ENCODE data around the gene DGKI.

DNA sequence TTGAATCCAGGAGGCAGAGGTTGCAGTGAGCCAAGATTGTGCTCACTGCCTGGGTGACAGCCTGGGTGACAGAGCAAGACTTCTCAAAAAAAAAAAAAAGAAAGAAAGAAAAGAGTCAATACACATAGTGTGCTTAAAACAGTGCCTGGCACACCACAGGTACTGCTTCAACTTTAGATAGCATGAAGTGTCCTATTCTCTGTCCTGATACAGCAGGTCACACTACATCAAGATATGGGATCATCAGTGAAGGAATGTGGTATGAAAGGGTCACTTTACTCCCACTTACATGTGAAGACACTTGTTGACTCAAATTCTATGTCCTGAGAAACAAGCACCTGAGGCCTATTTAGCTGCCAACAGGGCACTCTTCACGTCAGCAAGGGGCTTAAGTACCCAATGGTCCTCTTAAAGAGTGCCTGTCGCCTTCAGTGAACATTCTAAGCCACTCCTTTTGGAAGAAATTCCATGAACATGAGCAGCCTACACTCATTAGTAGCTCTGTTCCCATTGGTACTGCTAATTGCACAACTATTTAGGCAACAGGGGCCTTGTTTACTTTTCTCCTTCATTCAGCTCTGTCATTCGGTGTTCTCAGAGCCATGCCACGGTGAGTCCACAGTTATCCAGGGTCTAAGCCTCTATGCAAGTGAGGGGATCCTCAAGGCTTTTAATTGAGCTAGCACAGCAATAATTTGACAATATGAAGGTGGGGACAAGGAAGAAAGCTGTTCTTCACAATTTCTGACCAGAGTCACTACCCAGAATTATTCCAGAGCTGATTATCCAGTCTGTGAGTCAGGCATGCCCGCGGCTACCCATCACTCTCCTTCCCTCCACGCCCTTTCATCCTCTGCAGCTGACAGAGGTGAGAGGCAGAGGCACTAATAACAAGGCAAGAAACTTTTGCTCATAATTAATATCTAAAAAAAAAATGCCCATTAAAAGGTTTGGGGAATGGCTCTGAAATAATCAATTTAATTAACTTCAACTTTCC is 446.6 kb downstream of the DGKI start:
- TF ChIP-seq FOXM1 (IDR thresholded peaks at IDR 0.05; ENCODE audit: borderline replicate concordance) (no peak), SP1 (IDR thresholded peaks at IDR 0.05) (no peak), TARDBP (IDR thresholded peaks at IDR 0.05) (no peak), SUZ12 (IDR thresholded peaks at IDR 0.05) (no peak), FOXK2 (IDR thresholded peaks at IDR 0.05) (no peak), FOXA1 (IDR thresholded peaks at IDR 0.05) (no peak), LEF1 (IDR thresholded peaks at IDR 0.05; ENCODE audit: borderline replicate concordance) (no peak), BHLHE40 (IDR thresholded peaks at IDR 0.05; ENCODE audit: borderline replicate concordance) (no peak), ELF4 (IDR thresholded peaks at IDR 0.05) (no peak), ARNT (IDR thresholded peaks at IDR 0.05) (no peak), ZNF384 (IDR thresholded peaks at IDR 0.05) (no peak), NFRKB (IDR thresholded peaks at IDR 0.05) (no peak), HDGF (IDR thresholded peaks at IDR 0.05; ENCODE audit: borderline replicate concordance) (no peak)
- TF ChIP-seq, protein P1, sequence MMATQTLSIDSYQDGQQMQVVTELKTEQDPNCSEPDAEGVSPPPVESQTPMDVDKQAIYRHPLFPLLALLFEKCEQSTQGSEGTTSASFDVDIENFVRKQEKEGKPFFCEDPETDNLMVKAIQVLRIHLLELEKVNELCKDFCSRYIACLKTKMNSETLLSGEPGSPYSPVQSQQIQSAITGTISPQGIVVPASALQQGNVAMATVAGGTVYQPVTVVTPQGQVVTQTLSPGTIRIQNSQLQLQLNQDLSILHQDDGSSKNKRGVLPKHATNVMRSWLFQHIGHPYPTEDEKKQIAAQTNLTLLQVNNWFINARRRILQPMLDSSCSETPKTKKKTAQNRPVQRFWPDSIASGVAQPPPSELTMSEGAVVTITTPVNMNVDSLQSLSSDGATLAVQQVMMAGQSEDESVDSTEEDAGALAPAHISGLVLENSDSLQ (IDR thresholded peaks at IDR 0.05), result no peak
